HG03354 (cell line): ENCODE measurements around the gene DDX3X.
"Not testable (repeated sequence)": the region's sequence is repeated elsewhere in the genome, so short reads cannot be mapped to it uniquely, and the experiment has no call there.

Experiments used
- ATAC-seq: cut with Tn5 transposase; IDR thresholded peaks from one replicate; pipeline ENCODE4 v1.9.1; 2021; ENCODE audit warnings: mild to moderate bottlenecking; ENCODE audit not compliant: unreplicated experiment, poor library complexity, severe bottlenecking

Gene DDX3X

GRCh38 chrX:41406201-41406600 lies 72.2 kb downstream of the DDX3X start:
- no peak for ATAC-seq

DNA sequence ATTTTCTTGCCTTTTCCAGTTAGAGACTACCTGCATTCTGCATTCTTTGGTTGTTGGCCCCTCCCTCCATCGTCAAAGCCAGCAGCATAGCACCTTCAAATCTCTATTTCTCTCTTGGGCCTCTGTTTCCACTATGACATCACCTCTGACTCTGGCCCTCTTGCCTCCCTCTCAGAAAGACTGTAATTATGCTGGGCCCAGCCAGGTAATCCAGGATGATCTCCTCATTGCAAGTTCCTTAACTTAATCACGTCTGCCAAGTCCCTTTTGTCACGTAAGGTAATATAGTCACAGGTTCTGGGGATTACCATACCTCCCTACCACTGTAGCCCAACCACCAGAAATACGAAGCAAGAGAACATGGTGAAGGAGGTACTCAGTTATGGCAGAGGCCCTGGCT lies 73.9 kb downstream of the DDX3X start:
- no peak for ATAC-seq

GRCh38 chrX:41408576-41408975 lies 74.6 kb downstream of the DDX3X start:
- no peak for ATAC-seq

GRCh38 chrX:41409006-41409405 lies 75.0 kb downstream of the DDX3X start:
- ATAC-seq, result no peak

DNA sequence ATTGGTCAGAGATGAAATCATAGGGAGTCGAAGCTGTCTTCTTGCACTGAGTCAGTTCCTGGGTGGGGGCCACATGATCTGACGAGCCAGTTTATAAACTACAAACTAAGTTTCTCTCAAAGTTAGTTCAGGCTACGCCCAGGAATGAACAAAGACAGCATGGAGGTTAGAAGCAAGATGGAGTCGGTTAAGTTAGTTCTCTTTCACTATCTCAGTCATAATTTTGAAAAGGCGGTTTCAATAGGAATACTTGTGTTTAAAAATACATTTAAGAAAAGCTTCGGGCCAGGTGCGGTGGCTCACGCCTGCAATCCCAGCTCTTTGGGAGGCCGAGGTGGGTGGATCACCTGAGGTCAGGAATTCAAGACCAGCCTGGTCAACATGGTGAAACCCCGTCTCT lies 77.3 kb downstream of the DDX3X start:
- ATAC-seq, result not testable (repeated sequence)

DNA sequence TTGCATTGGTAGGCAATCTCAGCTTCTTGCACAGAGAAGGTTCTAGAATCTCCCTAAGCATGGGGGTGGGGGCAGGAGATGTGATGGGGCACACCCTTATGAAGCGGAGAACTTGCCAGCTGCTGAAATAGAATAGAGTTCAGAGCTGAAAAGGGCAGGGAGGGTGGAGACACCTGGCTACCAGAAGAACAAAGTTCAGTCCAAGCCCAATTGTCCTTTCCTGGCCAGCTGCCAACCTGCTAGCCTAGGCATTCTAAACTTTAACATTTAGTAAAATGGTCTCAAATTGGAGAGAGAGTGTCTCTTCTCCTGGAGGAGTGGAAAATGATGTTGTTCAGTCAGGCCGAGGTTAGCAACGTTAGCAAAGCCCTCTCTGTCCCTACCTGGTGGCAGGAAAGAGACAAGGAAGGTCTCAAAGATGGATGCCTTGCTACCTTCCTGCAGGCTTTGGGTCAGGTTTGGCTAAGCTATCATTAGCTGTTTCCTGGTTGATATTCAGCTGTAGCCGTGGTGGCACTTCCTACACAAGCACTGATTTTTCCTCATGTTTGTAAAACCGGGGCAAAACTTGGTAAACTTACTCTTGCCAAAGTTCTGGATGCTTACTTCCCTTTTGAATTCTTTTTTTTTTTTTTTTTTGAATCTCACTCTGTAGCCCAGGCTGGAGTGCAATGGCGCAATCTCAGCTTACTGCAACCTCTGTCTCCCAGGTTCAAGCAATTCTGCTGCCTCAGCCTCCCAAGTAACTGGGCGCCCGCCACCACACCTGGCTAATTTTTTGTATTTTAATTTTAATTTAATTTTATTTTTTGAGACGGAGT lies 78.5 kb downstream of the DDX3X start:
- ATAC-seq, result no peak
